Ramos (cell line): Measurements from ENCODE around the gene PUS7.
"Not testable (repeated sequence)": the region's sequence is repeated elsewhere in the genome, so short reads cannot be mapped to it uniquely, and the experiment has no call there.

Experiments used
- in situ Hi-C: fragments of 300-500 bp; cut with MboI; formaldehyde crosslinking; loops from one replicate; pipeline ENCODE4 v1.14.3; 2022; ENCODE audit warnings: low sequenced_read_pairs; ENCODE audit not compliant: unreplicated experiment

The PUS7 gene, protein sequence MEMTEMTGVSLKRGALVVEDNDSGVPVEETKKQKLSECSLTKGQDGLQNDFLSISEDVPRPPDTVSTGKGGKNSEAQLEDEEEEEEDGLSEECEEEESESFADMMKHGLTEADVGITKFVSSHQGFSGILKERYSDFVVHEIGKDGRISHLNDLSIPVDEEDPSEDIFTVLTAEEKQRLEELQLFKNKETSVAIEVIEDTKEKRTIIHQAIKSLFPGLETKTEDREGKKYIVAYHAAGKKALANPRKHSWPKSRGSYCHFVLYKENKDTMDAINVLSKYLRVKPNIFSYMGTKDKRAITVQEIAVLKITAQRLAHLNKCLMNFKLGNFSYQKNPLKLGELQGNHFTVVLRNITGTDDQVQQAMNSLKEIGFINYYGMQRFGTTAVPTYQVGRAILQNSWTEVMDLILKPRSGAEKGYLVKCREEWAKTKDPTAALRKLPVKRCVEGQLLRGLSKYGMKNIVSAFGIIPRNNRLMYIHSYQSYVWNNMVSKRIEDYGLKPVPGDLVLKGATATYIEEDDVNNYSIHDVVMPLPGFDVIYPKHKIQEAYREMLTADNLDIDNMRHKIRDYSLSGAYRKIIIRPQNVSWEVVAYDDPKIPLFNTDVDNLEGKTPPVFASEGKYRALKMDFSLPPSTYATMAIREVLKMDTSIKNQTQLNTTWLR

GRCh38 chr7:105521717-105522463 is at the start of gene PUS7:
Gene PUS7, minus strand, starts transcription at chr7:105522271. Its CDS starts 13,759 bp downstream, at chr7:105508512.
- in situ Hi-C loops: no loop called here

DNA sequence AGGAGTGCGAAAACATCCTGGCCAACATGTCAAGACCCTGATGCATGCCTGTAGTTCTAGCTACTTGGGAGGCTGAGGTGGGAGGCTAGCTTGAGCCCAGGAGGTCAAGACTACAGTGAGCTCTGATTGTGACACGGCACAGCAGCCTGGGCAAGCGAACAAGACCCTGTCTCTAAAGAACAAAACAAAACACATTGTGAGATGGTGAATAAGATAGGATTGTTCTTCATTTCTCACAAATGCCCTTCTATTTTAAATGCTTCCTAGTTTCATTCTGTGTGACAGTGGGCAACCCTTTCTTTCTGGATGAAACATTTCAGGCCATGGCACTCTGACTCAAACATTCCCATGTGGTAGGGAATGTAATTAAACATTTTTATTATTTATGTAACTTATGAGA is 45.8 kb upstream of the PUS7 start:
- in situ Hi-C loops: no loop called here

GRCh38 chr7:105567024-105567423 is 45.0 kb upstream of the PUS7 start:
- in situ Hi-C loops: no loop called here

DNA sequence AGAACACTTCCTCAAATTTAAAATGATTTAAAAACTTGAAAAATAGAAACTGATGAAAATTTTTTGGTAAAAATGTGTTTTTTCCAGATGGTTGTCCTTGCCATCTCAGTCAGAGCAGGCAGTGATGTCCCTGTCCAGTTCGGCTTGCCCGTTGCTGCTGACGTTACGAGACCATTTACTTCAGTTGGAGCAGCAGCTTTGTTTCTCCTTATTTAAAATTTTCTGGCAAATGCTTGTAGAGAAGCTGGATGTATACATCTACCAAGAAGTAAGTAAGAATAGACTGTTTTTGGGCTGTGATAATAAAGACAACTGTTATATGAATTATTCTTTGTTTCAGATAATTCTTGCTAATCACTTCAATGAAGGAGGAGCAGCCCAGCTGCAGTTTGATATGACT is 43.1 kb upstream of the PUS7 start:
- in situ Hi-C loops: no loop called here

- in situ Hi-C loops: no loop called here
Observed at GRCh38 chr7:105559926-105560325, 37.9 kb upstream of the PUS7 start.

GRCh38 chr7:105538339-105538738 is 16.3 kb upstream of the PUS7 start:
- in situ Hi-C loops: no loop called here

- in situ Hi-C loops: no loop called here
Observed at GRCh38 chr7:105532709-105533460, 10.8 kb upstream of the PUS7 start.

GRCh38 chr7:105531792-105532671 is 10.0 kb upstream of the PUS7 start, which contains the start of gene RINT1:
Gene RINT1, plus strand, starts transcription at chr7:105532201. Its CDS starts 115 bp downstream, at chr7:105532316.
- in situ Hi-C loops: no loop called here

GRCh38 chr7:105530546-105530945 is 8.5 kb upstream of the PUS7 start:
- in situ Hi-C loops: no loop called here

DNA sequence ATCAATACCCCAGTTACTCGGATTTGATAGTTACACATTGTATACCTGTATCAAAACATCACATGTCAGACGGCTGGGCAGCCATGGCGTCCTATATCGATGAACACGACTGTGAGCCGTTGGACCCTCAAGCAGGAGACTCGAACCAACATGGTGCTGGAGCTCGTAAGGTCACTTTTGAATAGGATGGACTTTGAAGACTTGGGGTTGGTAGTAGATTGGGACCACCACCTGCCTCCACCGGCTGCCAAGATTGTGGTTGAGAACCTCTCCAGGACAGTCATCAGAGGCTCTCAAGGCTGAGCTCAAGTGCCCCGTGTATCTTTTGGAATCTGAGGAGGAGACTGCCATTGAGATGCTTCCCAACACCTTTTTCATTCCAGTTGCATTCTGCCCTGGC is 8.1 kb upstream of the PUS7 start:
- in situ Hi-C loops: no loop called here

DNA sequence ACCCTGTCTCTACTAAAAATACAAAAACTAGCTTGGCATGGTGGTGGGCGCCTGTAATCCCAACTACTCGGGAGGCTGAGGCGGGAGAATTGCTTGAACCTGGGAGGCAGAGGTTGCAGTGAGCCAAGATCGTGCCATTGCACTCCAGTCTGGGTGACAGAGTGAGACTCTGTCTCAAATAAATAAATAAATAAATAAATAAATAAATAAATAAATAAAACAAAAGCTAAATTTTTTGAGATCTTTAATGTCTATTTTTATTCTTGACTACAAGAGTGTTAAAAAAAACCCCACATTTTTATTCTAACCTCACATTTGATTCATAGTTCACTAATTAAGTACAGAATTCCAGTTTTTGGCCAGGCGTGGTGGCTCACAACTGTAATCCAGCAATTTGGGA is 5.7 kb upstream of the PUS7 start:
- in situ Hi-C loops: not testable (repeated sequence)

GRCh38 chr7:105524840-105525239 is 2.8 kb upstream of the PUS7 start:
- in situ Hi-C loops: no loop called here

DNA sequence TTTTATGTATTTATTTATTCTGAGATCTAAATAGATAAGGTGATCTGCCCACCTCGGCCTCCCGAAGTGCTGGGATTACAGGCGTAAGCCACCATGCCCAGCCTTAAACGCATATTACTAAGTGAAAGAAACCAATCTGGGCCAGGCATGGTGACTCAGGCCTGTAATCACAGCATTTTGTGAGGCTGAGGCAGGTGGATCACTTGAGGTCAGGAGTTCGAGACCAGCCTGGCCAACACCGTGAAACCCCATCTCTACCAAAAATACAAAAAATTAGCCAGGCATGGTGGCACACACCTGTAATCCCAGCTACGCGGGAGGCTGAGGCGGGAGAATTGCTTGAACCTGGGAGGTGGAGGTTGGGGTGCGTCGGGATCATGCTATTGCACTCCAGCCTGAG is 2.4 kb upstream of the PUS7 start:
- in situ Hi-C loops: not testable (repeated sequence)

DNA sequence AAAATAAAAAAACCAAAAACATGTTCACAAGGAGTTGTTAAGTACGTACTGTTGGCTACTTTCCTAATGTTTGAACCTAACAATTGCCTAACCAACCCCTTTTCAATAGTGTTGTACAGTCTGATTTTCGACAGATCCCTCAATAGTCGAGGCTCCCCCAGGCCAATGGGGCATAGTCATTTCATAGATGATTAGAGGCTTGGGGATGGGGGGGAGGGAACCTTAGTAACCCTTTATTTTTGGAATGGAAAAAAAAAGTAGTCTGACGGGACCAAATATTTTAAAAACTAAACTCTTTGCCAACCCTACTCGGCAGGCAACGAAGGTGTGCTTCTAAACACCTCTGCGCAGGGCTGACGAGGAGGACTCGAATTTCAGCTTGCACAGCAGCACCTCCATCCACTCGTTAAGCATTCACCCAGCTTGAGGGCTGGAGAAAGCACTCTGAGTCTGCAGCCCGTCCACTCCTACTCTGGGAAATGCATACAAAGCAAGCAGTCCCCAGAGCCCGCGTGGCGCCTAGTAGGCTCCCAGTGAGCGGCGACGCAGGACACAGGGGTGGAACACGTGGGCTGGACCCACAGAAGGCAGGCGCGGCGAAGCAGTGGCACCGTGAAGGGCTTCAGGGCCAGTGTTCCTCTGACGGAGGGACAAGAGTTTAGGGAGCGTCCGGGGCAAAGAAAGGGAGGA is 899 bp downstream of the PUS7 start:
- in situ Hi-C loops: no loop called here

GRCh38 chr7:105520620-105521019 is 1.5 kb downstream of the PUS7 start:
- in situ Hi-C loops: not testable (repeated sequence)

GRCh38 chr7:105519353-105519752 is 2.7 kb downstream of the PUS7 start:
- in situ Hi-C loops: no loop called here

DNA sequence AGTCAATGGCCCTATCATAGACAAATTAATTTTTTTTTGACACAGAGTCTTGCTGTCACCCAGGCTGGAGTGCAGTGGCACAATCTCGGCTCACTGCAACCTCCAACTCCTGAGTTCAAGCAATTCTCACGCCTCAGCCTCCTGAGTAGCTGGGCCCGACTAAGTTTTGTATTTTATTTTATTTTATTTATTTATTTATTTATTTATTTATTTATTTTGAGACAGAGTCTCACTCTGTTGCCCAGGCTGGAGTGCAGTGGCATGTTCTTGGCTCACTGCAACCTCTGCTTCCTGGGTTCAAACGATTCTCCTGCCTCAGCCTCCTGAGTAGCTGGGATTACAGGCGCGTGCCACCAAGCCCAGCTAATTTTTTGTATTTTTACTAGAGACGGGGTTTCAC is 6.5 kb downstream of the PUS7 start:
- in situ Hi-C loops: not testable (repeated sequence)

DNA sequence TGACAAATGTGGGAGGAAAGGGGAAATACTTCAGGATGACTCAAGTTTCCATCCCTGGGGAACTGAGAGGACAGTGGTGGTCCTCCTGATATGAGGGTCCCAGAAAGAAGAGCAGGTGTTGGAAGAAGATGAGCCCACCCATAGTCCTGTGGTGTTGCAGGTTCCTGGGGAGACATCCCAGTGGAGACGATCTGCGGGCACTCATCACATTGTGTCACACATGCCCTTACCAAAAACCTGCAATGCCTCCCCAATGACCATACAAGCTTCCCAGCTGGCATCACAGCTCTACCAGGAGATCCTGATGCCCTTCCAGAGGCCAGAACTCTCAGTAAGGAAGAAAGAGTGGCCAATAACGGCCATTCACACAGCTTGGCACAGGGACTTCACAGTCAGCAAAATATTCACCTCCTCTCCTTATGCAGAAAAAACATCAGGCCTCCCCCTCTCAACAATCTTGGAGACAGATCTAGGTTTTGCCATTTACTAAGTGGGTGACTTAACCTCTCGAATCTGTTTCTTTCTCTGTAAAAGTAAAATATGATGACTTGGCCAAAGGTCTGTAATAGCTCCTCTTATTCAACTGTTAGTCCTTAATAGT is 9.0 kb downstream of the PUS7 start:
- in situ Hi-C loops: no loop called here
